Neural progenitor cell (in vitro differentiated cells): Measurements from ENCODE around the gene RUNX1.

Experiments
- CTCF ChIP-seq: fragments of 200-600 bp; sonication (generic); IDR thresholded peaks from 2 replicates; pipeline ENCODE4 v1.5.1; 2017; ENCODE audit warnings: antibody characterized with exemption, mild to moderate bottlenecking
- EZH2 ChIP-seq: fragments of 200-600 bp; sonication (generic); IDR thresholded peaks from 2 replicates; pipeline ENCODE4 v1.6.1; 2017; ENCODE audit warnings: antibody characterized with exemption, mild to moderate bottlenecking, moderate library complexity
- EZH2phosphoT487 ChIP-seq: fragments of 200-600 bp; sonication (generic); IDR thresholded peaks from 2 replicates; pipeline ENCODE4 v1.6.1; 2017; ENCODE audit warnings: antibody characterized with exemption

- TF ChIP-seq CTCF, result no peak
- no peak for TF ChIP-seq EZH2
- no peak for TF ChIP-seq EZH2phosphoT487
These were observed 92.4 kb downstream of the RUNX1 start for GRCh38 chr21:34956416-34957316.
